WTC11 (cell line): ENCODE data around the gene SLC2A4. TPM values are rescaled to one million over a fixed set of nuclear protein-coding genes. Genes with fewer than 3 reads are reported as not detected.

Experiments
- ATAC-seq: fragments of 200-7000 bp; cut with Tn5 transposase; 2 replicates; pipeline ENCODE4 v1.10.0; 2021; ENCODE audit warnings: mild to moderate bottlenecking, moderate library complexity
- CTCF ChIA-PET: fragments of 300-600 bp; sonication (Branson Sonifier 250); formaldehyde crosslinking; loops from one replicate; lab custom pipeline; 2021; ENCODE audit warnings: antibody characterized with exemption; lab: Charles Lee
- POLR2A ChIA-PET: fragments of 350-600 bp; sonication (Branson Sonifier 250); formaldehyde crosslinking; loops from one replicate; lab custom pipeline; 2021; ENCODE audit warnings: antibody characterized with exemption; lab: Charles Lee
- DNase-seq: peaks from one replicate; pipeline ENCODE4 v3.0.0; 2021; ENCODE audit warnings: low spot score
- H3K27ac Mint-ChIP-seq: 2 replicates; pipeline ENCODE4 v1.8.0; 2021; ENCODE audit warnings: mixed read lengths
- H3K27me3 Mint-ChIP-seq: 2 replicates; pipeline ENCODE4 v1.8.0; 2021; ENCODE audit warnings: low read depth, mild to moderate bottlenecking, moderate library complexity, mixed read lengths
- H3K36me3 Mint-ChIP-seq: 2 replicates; pipeline ENCODE4 v1.8.0; 2021; ENCODE audit warnings: mixed read lengths
- H3K4me1 Mint-ChIP-seq: 2 replicates; pipeline ENCODE4 v1.8.0; 2022; ENCODE audit warnings: mixed read lengths
- H3K4me3 Mint-ChIP-seq: 2 replicates; pipeline ENCODE4 v1.8.0; 2021; ENCODE audit warnings: mild to moderate bottlenecking, moderate library complexity, mixed read lengths
- H3K9me3 Mint-ChIP-seq: 2 replicates; pipeline ENCODE4 v1.8.0; 2021; ENCODE audit warnings: mixed read lengths
- ATF3 ChIP-seq: sonication (generic); formaldehyde crosslinking; conservative IDR thresholded peaks from 2 replicates; pipeline ENCODE4 v1.8.1; 2022; ENCODE audit warnings: mild to moderate bottlenecking, missing genetic modification reagents
- ATF6 ChIP-seq: sonication (generic); formaldehyde crosslinking; IDR thresholded peaks from 2 replicates; pipeline ENCODE4 v1.8.1; 2023; ENCODE audit warnings: mild to moderate bottlenecking, missing genetic modification reagents
- CREB1 ChIP-seq: sonication (generic); formaldehyde crosslinking; IDR thresholded peaks from 2 replicates; pipeline ENCODE4 v1.8.0; 2023; ENCODE audit warnings: mild to moderate bottlenecking, missing genetic modification reagents
- E2F4 ChIP-seq: sonication (generic); formaldehyde crosslinking; IDR thresholded peaks from 2 replicates; pipeline ENCODE4 v1.8.1; 2022; ENCODE audit warnings: low read depth, mild to moderate bottlenecking, moderate library complexity, missing genetic modification reagents, borderline replicate concordance
- E2F5 ChIP-seq: sonication (generic); formaldehyde crosslinking; IDR thresholded peaks from 2 replicates; pipeline ENCODE4 v1.8.1; 2022; ENCODE audit warnings: mild to moderate bottlenecking, moderate library complexity, missing genetic modification reagents
- ELF4 ChIP-seq: sonication (generic); formaldehyde crosslinking; IDR thresholded peaks from 2 replicates; pipeline ENCODE4 v1.8.1; 2022; ENCODE audit warnings: low read depth, mild to moderate bottlenecking, moderate library complexity, missing genetic modification reagents
- ERG ChIP-seq: fragments of 250-450 bp; sonication (Bioruptor Pico); IDR thresholded peaks from 2 replicates; pipeline ENCODE4 v1.8.0; 2021; ENCODE audit warnings: mild to moderate bottlenecking
- ETV6 ChIP-seq: sonication (generic); formaldehyde crosslinking; IDR thresholded peaks from 2 replicates; pipeline ENCODE4 v1.8.1; 2022; ENCODE audit warnings: mild to moderate bottlenecking, missing genetic modification reagents
- GTF2I ChIP-seq: fragments of 250-450 bp; sonication (Bioruptor Pico); conservative IDR thresholded peaks from 2 replicates; pipeline ENCODE4 v1.4.0; 2021; ENCODE audit warnings: mild to moderate bottlenecking
- HMGA2 ChIP-seq: fragments of 250-450 bp; sonication (Bioruptor Pico); IDR thresholded peaks from 2 replicates; pipeline ENCODE4 v1.4.0; 2021; ENCODE audit warnings: mild to moderate bottlenecking, moderate library complexity
- IRF1 ChIP-seq: sonication (generic); formaldehyde crosslinking; IDR thresholded peaks from 2 replicates; pipeline ENCODE4 v1.8.0; 2023; ENCODE audit warnings: missing genetic modification reagents
- MAX ChIP-seq: sonication (generic); formaldehyde crosslinking; IDR thresholded peaks from 2 replicates; pipeline ENCODE4 v1.8.0; 2022; ENCODE audit warnings: mild to moderate bottlenecking, missing genetic modification reagents
- MYBL2 ChIP-seq: sonication (generic); formaldehyde crosslinking; IDR thresholded peaks from 2 replicates; pipeline ENCODE4 v1.8.1; 2023; ENCODE audit warnings: mild to moderate bottlenecking, moderate library complexity, missing genetic modification reagents
- NR3C1 ChIP-seq: sonication (generic); formaldehyde crosslinking; conservative IDR thresholded peaks from 2 replicates; pipeline ENCODE4 v1.8.1; 2023; ENCODE audit warnings: low read depth, mild to moderate bottlenecking, missing genetic modification reagents
- SMAD3 ChIP-seq: sonication (generic); formaldehyde crosslinking; IDR thresholded peaks from 2 replicates; pipeline ENCODE4 v1.8.0; 2022; ENCODE audit warnings: missing genetic modification reagents, mild to moderate bottlenecking, borderline replicate concordance
- USF1 ChIP-seq: sonication (generic); formaldehyde crosslinking; IDR thresholded peaks from 2 replicates; pipeline ENCODE4 v1.8.0; 2022; ENCODE audit warnings: mild to moderate bottlenecking, missing genetic modification reagents
- ZBTB43 ChIP-seq: sonication (generic); formaldehyde crosslinking; IDR thresholded peaks from 2 replicates; pipeline ENCODE4 v1.8.1; 2023; ENCODE audit warnings: mild to moderate bottlenecking, missing genetic modification reagents
- ZNF121 ChIP-seq: sonication (generic); formaldehyde crosslinking; IDR thresholded peaks from 2 replicates; pipeline ENCODE4 v1.8.0; 2023; ENCODE audit warnings: missing genetic modification reagents
- ZNF232 ChIP-seq: sonication (generic); formaldehyde crosslinking; IDR thresholded peaks from 2 replicates; pipeline ENCODE4 v1.8.0; 2022; ENCODE audit warnings: mild to moderate bottlenecking, missing genetic modification reagents
- ZNF396 ChIP-seq: fragments of 250-450 bp; sonication (Bioruptor Pico); IDR thresholded peaks from 2 replicates; pipeline ENCODE4 v1.8.0; 2021; ENCODE audit warnings: mild to moderate bottlenecking, moderate library complexity, borderline replicate concordance
- ZNF416 ChIP-seq: fragments of 250-450 bp; sonication (Bioruptor Pico); IDR thresholded peaks from 2 replicates; pipeline ENCODE4 v1.9.0; 2021; ENCODE audit warnings: mild to moderate bottlenecking, inconsistent platforms
- ZNF532 ChIP-seq: fragments of 250-450 bp; sonication (Bioruptor Pico); IDR thresholded peaks from 2 replicates; pipeline ENCODE4 v1.9.0; 2021; ENCODE audit warnings: mild to moderate bottlenecking, borderline replicate concordance
- total RNA-seq: library from RNA; stranded (reverse); gene quantifications from 3 replicates; pipeline ENCODE4 v1.2.3, GENCODE V29; 2021

Gene SLC2A4
- total RNA-seq, 1 experiment from 2014 or later = 6.4 TPM

- POLR2A ChIA-PET = interaction anchor here (0.6 to 1.3 kb wide), 5 partner anchors 9 to 22 kb away, joined by 3 to 5 read pairs (median 4); partner anchors contain the start of genes ACADVL and DLG4
- TF ChIP-seq ZNF396 (CRISPR knock-in tag) = no peak
- TF ChIP-seq ZNF532 = peak; percentile 89; the same call in 1 of the 2 replicates
- TF ChIP-seq SMAD3 = peak; percentile 92
- TF ChIP-seq NR3C1 (CRISPR knock-in tag) = 0 out of 2 replicates have a peak, but pooled peaks have one; percentile 44
- TF ChIP-seq MAX (CRISPR knock-in tag) = peak; percentile 73
- TF ChIP-seq ELF4 (CRISPR knock-in tag) = peak; percentile 58; the same call in 1 of the 2 replicates
- peak; percentile 98 for TF ChIP-seq ZNF416 (CRISPR knock-in tag)
- peak; percentile 87 for TF ChIP-seq MYBL2 (CRISPR knock-in tag)
- TF ChIP-seq ZNF232 (CRISPR knock-in tag) = peak; percentile 94; the same call in 1 of the 2 replicates
- TF ChIP-seq ZNF121 (CRISPR knock-in tag) = peak; percentile 79; the same call in 1 of the 2 replicates
- TF ChIP-seq ERG (CRISPR knock-in tag) = peak; percentile 94
- peak; percentile 93 for TF ChIP-seq ETV6 (CRISPR knock-in tag)
- TF ChIP-seq ATF3 (CRISPR knock-in tag) = no peak
- TF ChIP-seq IRF1 (CRISPR knock-in tag) = peak; percentile 83; the same call in 1 of the 2 replicates
- TF ChIP-seq E2F4 (CRISPR knock-in tag) = peak; percentile 56; the same call in 1 of the 2 replicates
- 0 out of 2 replicates have a peak, but pooled peaks have one; percentile 84 for TF ChIP-seq E2F5 (CRISPR knock-in tag)
- TF ChIP-seq CREB1 (CRISPR knock-in tag) = peak; percentile 94
- no peak for TF ChIP-seq HMGA2 (CRISPR knock-in tag)
- TF ChIP-seq ZBTB43 (CRISPR knock-in tag) = 0 out of 2 replicates have a peak, but pooled peaks have one; percentile 28
- no peak for TF ChIP-seq GTF2I (CRISPR knock-in tag)
- no peak for TF ChIP-seq ATF6 (CRISPR knock-in tag)
- peak; percentile 100 for TF ChIP-seq USF1 (CRISPR knock-in tag)
Measured at GRCh38 chr17:7234083-7234951, 47.2 kb upstream of the SLC2A4 start, which contains the start of gene DVL2. Gene DVL2, minus strand, starts transcription at chr17:7234517. Its CDS starts 255 bp downstream, at chr17:7234262.

More at GRCh38 chr17:7234083-7234951, 47.2 kb upstream of the SLC2A4 start, which contains the start of gene DVL2:
- Mint-ChIP-seq H3K27me3 (no peaks in the 10 kb centered on the region), H3K9me3 (no peaks in the 10 kb centered on the region), H3K27ac (peak within 1 kb of the TSS; percentile 96), H3K4me1 (peaks cover 29% of the 10 kb centered on the region), H3K36me3 (peaks cover 37% of the 10 kb centered on the region), H3K4me3 (peak within 1 kb of the TSS; percentile 99)
- ATAC-seq (peak; percentile 31), DNase-seq (peak; percentile 95)
- CTCF ChIA-PET = interaction anchor here (1.2 to 6.0 kb wide), 5 partner anchors 14 to 62 kb away, joined by 5 to 36 read pairs (median 7); partner anchors contain the start of genes ACADVL and DLG4
